H9 (cell line): ENCODE measurements around the gene IQSEC1. TPM values are rescaled to one million over a fixed set of nuclear protein-coding genes. Genes with fewer than 3 reads are reported as not detected.

Experiments
- DNase-seq: peaks from one replicate; pipeline ENCODE4 v3.0.0-alpha.2; 2017
- H2AFZ ChIP-seq: one replicate; pipeline ENCODE4 v1.6.1; 2013; ENCODE audit warnings: mild to moderate bottlenecking, low read length, control low read depth, moderate library complexity
- H2AK5ac ChIP-seq: 2 replicates; pipeline ENCODE4 v1.6.1; 2013; ENCODE audit warnings: low read length, control low read depth, mixed read lengths; ENCODE audit not compliant: insufficient read length
- H2BK120ac ChIP-seq: one replicate; pipeline ENCODE4 v1.6.1; 2013; ENCODE audit warnings: low read depth, mild to moderate bottlenecking, low read length, control low read depth, inconsistent platforms; ENCODE audit not compliant: poor library complexity, severe bottlenecking
- H2BK12ac ChIP-seq: 2 replicates; pipeline ENCODE4 v1.6.1; 2013; ENCODE audit warnings: low read length, control low read depth, mixed read lengths, low read depth; ENCODE audit not compliant: insufficient read length
- H2BK15ac ChIP-seq: 2 replicates; pipeline ENCODE4 v1.6.1; 2013; ENCODE audit warnings: low read depth, low read length, control low read depth
- H2BK20ac ChIP-seq: one replicate; pipeline ENCODE4 v1.6.1; 2013; ENCODE audit warnings: low read depth, mild to moderate bottlenecking, low read length, control low read depth, inconsistent platforms; ENCODE audit not compliant: poor library complexity, severe bottlenecking
- H2BK5ac ChIP-seq: 2 replicates; pipeline ENCODE4 v1.6.1; 2013; ENCODE audit warnings: low read length, control low read depth, mixed read lengths; ENCODE audit not compliant: insufficient read length
- H3K14ac ChIP-seq: 2 replicates; pipeline ENCODE4 v1.6.1; 2013; ENCODE audit warnings: low read length, control low read depth; ENCODE audit not compliant: insufficient read depth
- H3K18ac ChIP-seq: 2 replicates; pipeline ENCODE4 v1.6.1; 2013; ENCODE audit warnings: low read depth, mild to moderate bottlenecking, mixed read lengths, low read length, control low read depth; ENCODE audit not compliant: insufficient read length
- H3K23ac ChIP-seq: 2 replicates; pipeline ENCODE4 v1.6.1; 2013; ENCODE audit warnings: low read length, control low read depth, mixed read lengths, low read depth; ENCODE audit not compliant: insufficient read length
- H3K23me2 ChIP-seq: 2 replicates; pipeline ENCODE4 v1.6.1; 2013; ENCODE audit warnings: low read depth, mild to moderate bottlenecking, mixed read lengths, low read length, control low read depth; ENCODE audit not compliant: insufficient read length, poor library complexity, severe bottlenecking
- H3K27ac ChIP-seq: 2 replicates; pipeline ENCODE4 v1.5.1; 2013; ENCODE audit warnings: low read length, control low read depth, mixed read lengths, low read depth; ENCODE audit not compliant: insufficient read length
- H3K27me3 ChIP-seq: 2 replicates; pipeline ENCODE4 v1.6.1; 2013; ENCODE audit warnings: low read length, control low read depth, inconsistent platforms; ENCODE audit not compliant: insufficient read depth
- H3K4ac ChIP-seq: 2 replicates; pipeline ENCODE4 v1.6.1; 2013; ENCODE audit warnings: low read depth, mild to moderate bottlenecking, control low read depth, inconsistent platforms, low read length, moderate library complexity
- H3K4me1 ChIP-seq: 2 replicates; pipeline ENCODE4 v1.6.1; 2013; ENCODE audit warnings: low read length, control low read depth, inconsistent platforms; ENCODE audit not compliant: insufficient read depth
- H3K4me2 ChIP-seq: 2 replicates; pipeline ENCODE4 v1.6.1; 2013; ENCODE audit warnings: low read length, control low read depth, mixed read lengths; ENCODE audit not compliant: insufficient read length, insufficient read depth
- H3K56ac ChIP-seq: 2 replicates; pipeline ENCODE4 v1.6.1; 2013; ENCODE audit warnings: low read depth, mild to moderate bottlenecking, mixed read lengths, low read length, control low read depth; ENCODE audit not compliant: insufficient read length
- H3K79me1 ChIP-seq: 2 replicates; pipeline ENCODE4 v1.6.1; 2013; ENCODE audit warnings: low read depth, mild to moderate bottlenecking, moderate library complexity, low read length, control low read depth, inconsistent platforms; ENCODE audit not compliant: insufficient read depth, poor library complexity, severe bottlenecking
- H3K79me2 ChIP-seq: 2 replicates; pipeline ENCODE4 v1.6.1; 2013; ENCODE audit warnings: low read length, control low read depth, inconsistent platforms; ENCODE audit not compliant: insufficient read depth
- H3K9ac ChIP-seq: 2 replicates; pipeline ENCODE4 v1.6.1; 2013; ENCODE audit warnings: low read length, control low read depth, mixed read lengths; ENCODE audit not compliant: insufficient read length; ENCODE audit errors: extremely low read depth
- H3K9me3 ChIP-seq: one replicate; pipeline ENCODE4 v1.6.1; 2013; ENCODE audit warnings: low read depth, low read length, inconsistent platforms; ENCODE audit not compliant: control insufficient read depth
- H3T11ph ChIP-seq: one replicate; pipeline ENCODE4 v1.6.1; 2013; ENCODE audit warnings: mild to moderate bottlenecking, low read length, control low read depth, inconsistent platforms
- H4K20me1 ChIP-seq: one replicate; pipeline ENCODE4 v1.6.1; 2013; ENCODE audit not compliant: control insufficient read depth, insufficient read length, insufficient read depth
- H4K5ac ChIP-seq: 2 replicates; pipeline ENCODE4 v1.6.1; 2013; ENCODE audit warnings: low read depth, mild to moderate bottlenecking, mixed read lengths, low read length, control low read depth; ENCODE audit not compliant: insufficient read length
- H4K8ac ChIP-seq: replicated peaks from 2 replicates; pipeline ENCODE4 v1.6.1; 2013; ENCODE audit warnings: low read length, control low read depth, mixed read lengths, low read depth; ENCODE audit not compliant: insufficient read length
- H4K91ac ChIP-seq: 2 replicates; pipeline ENCODE4 v1.6.1; 2013; ENCODE audit warnings: low read depth, mild to moderate bottlenecking, moderate library complexity, mixed read lengths, low read length, control low read depth; ENCODE audit not compliant: insufficient read length
- H3K27ac Mint-ChIP-seq, 3 experiments: 2 replicates in 2 of 3; 3 replicates in 1 of 3; pipeline ENCODE4 v1.8.0; 2020 to 2021; ENCODE audit warnings: mixed read lengths in 3 of 3, mild to moderate bottlenecking in 1 of 3, moderate library complexity in 1 of 3
- H3K27me3 Mint-ChIP-seq: 2 replicates; pipeline ENCODE4 v1.8.0; 2021; ENCODE audit warnings: low read depth, mild to moderate bottlenecking, moderate library complexity, mixed read lengths
- H3K36me3 Mint-ChIP-seq, 3 experiments: 2 replicates in 2 of 3; 3 replicates in 1 of 3; pipeline ENCODE4 v1.8.0; 2020 to 2021; ENCODE audit warnings: low read depth in 3 of 3, mixed read lengths in 3 of 3; ENCODE audit not compliant: insufficient read depth in 1 of 3
- H3K4me1 Mint-ChIP-seq, 2 experiments: 2 replicates each; pipeline ENCODE4 v1.8.0; 2020; ENCODE audit warnings: mixed read lengths in 2 of 2
- H3K4me3 Mint-ChIP-seq, 2 experiments: 2 replicates in 1 of 2; 3 replicates in 1 of 2; pipeline ENCODE4 v1.8.0; 2020 to 2021; ENCODE audit warnings: mild to moderate bottlenecking in 2 of 2, mixed read lengths in 2 of 2, moderate library complexity in 1 of 2
- H3K9me3 Mint-ChIP-seq, 2 experiments: 2 replicates in 1 of 2; 3 replicates in 1 of 2; pipeline ENCODE4 v1.8.0; 2020; ENCODE audit warnings: mild to moderate bottlenecking in 2 of 2, mixed read lengths in 2 of 2, moderate library complexity in 1 of 2
- WGBS: extraction: QIAGEN DNeasy Blood & Tissue Kit; methylation state at CpG from one replicate; pipeline ENCODE4 v1.1.7; 2013; ENCODE audit warnings: missing lambda C conversion rate, low lambda C conversion rate, mixed read lengths; ENCODE audit not compliant: insufficient read length; ENCODE audit errors: extremely low coverage; 5-methylcytosine and 5-hydroxymethylcytosine counted together
- total RNA-seq: library from RNA; stranded (reverse); gene quantifications from 2 replicates; pipeline ENCODE4 v1.2.1, GENCODE V29; 2021
- TF ChIP-seq, protein P1 (sequence below): fragments of 200-600 bp; sonication (generic); conservative IDR thresholded peaks from 3 replicates; pipeline ENCODE4 v1.8.0; 2021; ENCODE audit warnings: antibody characterized with exemption, mild to moderate bottlenecking

The IQSEC1 gene
- total RNA-seq, 1 experiment from 2014 or later: 19.1 TPM

DNA sequence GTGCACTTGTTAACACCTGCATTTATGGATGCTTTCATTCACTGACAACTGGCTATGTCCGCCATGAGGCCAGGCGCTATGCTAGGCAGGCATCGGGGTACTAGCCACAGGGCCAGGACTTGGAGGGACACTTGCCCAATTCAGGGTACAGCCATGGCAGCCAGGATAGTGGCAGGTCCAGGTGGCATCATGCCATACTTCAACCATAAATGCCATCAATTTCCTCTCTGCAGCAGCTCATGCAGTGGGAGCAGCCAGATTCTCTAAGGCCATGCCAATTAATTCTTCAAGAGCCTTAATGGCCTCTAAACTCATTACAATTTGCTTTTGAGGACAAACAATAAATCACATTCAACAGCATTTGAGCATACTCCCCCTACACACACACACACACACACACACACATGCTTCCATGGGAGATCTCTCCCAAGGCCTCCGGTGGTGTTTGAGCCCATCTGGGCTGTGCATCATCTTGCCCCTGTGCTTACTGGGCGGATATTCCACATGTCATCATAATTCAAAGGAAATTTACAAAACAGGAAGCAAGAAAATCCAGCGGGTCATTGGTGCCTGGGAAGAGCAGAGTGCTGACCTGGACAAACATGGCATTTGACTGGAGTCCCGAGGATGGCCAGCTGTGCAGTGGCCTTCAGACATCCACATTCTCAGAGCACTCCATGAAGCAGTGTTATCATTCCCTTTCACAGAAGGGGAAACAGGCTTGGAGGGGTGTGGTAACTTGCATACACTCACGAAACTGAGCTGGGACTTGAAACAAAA, 109.1 kb downstream of the IQSEC1 start:
- no peak overlapping the region for H4K8ac ChIP-seq
- no peak overlapping the region for H2BK120ac ChIP-seq
- WGBS: no CpG with 5 or more reads among the region's 8 CpGs
- no peak overlapping the region for H3K27ac ChIP-seq
- H2BK20ac ChIP-seq: no peak overlapping the region
- no peak overlapping the region for H2BK5ac ChIP-seq
- H2AFZ ChIP-seq: no peak overlapping the region
- TF ChIP-seq, protein P1, sequence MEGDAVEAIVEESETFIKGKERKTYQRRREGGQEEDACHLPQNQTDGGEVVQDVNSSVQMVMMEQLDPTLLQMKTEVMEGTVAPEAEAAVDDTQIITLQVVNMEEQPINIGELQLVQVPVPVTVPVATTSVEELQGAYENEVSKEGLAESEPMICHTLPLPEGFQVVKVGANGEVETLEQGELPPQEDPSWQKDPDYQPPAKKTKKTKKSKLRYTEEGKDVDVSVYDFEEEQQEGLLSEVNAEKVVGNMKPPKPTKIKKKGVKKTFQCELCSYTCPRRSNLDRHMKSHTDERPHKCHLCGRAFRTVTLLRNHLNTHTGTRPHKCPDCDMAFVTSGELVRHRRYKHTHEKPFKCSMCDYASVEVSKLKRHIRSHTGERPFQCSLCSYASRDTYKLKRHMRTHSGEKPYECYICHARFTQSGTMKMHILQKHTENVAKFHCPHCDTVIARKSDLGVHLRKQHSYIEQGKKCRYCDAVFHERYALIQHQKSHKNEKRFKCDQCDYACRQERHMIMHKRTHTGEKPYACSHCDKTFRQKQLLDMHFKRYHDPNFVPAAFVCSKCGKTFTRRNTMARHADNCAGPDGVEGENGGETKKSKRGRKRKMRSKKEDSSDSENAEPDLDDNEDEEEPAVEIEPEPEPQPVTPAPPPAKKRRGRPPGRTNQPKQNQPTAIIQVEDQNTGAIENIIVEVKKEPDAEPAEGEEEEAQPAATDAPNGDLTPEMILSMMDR: no peak
- Mint-ChIP-seq H3K9me3 (no peaks in the 10 kb centered on the region), H3K36me3 (peaks cover 0 to 3% (median 2%) of the 10 kb centered on the region in 3 experiments; a peak in 3 of 7 replicates), H3K27ac (no peak overlapping the region), H3K4me1 (peaks cover 41 to 52% of the 10 kb centered on the region in 2 experiments), H3K4me3 (no peak overlapping the region), H3K27me3 (peaks cover 17% of the 10 kb centered on the region)
- no peaks in the 10 kb centered on the region for H3K9me3 ChIP-seq
- no peak overlapping the region for H3K4ac ChIP-seq
- H4K20me1 ChIP-seq: no peaks in the 10 kb centered on the region
- H4K5ac ChIP-seq: no peak overlapping the region
- no peak overlapping the region for H3K14ac ChIP-seq
- no peak overlapping the region for H2AK5ac ChIP-seq
- H2BK15ac ChIP-seq: no peak overlapping the region
- no peak overlapping the region for H3K18ac ChIP-seq
- DNase-seq: no peak
- no peak overlapping the region for H3K9ac ChIP-seq
- no peak overlapping the region for H2BK12ac ChIP-seq
- no peak overlapping the region for H4K91ac ChIP-seq
- H3K4me1 ChIP-seq: peaks cover 4% of the 10 kb centered on the region; the same call in 1 of the 2 replicates
- H3T11ph ChIP-seq: no peak overlapping the region
- no peaks in the 10 kb centered on the region; the same call in 1 of the 2 replicates for H3K79me2 ChIP-seq
- no peak overlapping the region for H3K4me2 ChIP-seq
- H3K23me2 ChIP-seq: peaks cover 9% of the 10 kb centered on the region
- H3K23ac ChIP-seq: no peak overlapping the region
- no peak overlapping the region for H3K56ac ChIP-seq
- peaks cover 6% of the 10 kb centered on the region for H3K79me1 ChIP-seq
- H3K27me3 ChIP-seq: no peaks in the 10 kb centered on the region
